Esophagus muscularis mucosa (tissue), 3 donors: Measurements from ENCODE around the gene CROCC2.

Experiments
- CTCF ChIP-seq, 3 experiments: fragments of 200-600 bp in 2 of 3; fragments of 450-650 bp in 1 of 3; sonication (generic) in 2 of 3; IDR thresholded peaks; one replicate each; pipeline ENCODE4 v1.5.1; 2017 to 2019; ENCODE audit warnings: antibody characterized with exemption in 3 of 3, mild to moderate bottlenecking in 2 of 3, moderate library complexity in 1 of 3
- POLR2A ChIP-seq: fragments of 450-650 bp; IDR thresholded peaks from one replicate; pipeline ENCODE4 v1.6.1; 2017; ENCODE audit warnings: antibody characterized with exemption, moderate library complexity, mild to moderate bottlenecking, low read depth

- TF ChIP-seq CTCF (IDR thresholded peaks at IDR 0.05) (no peak), POLR2A (no peak)
These were observed 27.7 kb upstream of the CROCC2 start for GRCh38 chr2:240878341-240878936.
